ENCODE results near the gene TBX18.

TBX18 gene

DNA sequence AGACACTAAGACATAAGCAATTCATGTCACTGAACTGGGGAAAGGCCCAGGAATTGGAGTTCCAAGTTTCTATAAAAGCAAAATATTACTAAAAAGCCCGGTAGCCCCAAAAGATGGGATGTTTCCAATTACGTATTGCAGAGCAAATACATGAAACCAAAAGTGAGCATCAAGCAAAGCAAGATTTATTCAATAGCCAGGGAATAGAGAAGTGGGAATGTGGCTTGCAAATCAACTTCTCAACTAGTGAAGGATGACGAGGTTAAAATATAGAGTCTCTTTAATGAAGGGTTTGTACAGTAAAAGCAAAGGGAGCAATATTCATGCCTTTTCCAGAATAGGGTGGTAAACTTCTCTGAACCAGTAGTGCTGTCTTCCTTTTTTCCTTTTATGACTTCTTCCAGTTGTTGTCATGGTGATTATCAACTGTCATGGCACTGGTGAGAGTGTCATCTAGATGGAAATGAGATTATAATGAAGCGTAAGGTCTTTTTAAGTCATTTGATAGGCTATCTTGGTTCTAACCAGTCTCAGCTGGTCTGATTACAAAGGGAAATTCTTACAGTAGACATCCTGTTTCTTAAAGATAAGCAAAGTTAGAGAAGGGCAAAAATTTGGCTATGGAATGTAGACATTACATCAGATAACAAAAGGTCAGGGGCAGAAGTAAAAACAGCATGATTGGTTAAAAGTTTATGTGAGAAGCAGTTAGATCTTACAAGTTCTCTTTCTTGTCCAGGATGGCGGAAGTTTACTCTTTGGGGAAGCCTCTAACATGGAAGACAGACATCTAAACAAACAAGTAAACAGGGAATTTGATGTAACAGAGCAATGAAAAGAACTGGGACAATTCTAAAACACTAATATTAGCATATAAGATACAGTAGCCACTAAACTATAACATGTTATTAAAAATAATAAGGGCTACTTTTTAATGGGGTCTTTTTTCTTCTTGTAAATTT lies 96.9 kb downstream of the TBX18 start:
- DNase-seq: no peak

- no peak for DNase-seq
These were observed 99.0 kb downstream of the TBX18 start for GRCh38 chr6:84665401-84665800.

GRCh38 chr6:84663866-84664265 lies 100.5 kb downstream of the TBX18 start:
- DNase-seq: no peak

- no peak for DNase-seq
These were observed 106.9 kb downstream of the TBX18 start for GRCh38 chr6:84657486-84657885.

DNA sequence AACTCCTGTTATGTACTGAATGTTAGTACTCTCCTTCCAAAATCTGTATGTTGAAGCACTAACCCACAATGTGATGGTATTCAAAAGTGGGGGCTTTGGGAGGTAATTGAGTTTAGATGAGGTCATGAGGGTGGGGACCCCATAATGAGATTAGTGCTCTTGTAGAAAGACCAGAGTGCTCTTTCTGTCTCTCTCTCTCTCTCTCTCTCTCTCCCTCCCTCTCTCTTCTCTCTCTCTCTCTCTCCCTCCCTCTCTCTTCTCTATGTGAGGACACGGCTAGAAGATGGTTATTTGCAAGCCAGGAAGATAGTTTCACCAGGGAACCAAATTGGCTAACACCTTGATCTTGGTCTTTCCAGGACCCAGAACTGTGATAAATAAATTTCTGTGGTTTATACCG lies 107.4 kb downstream of the TBX18 start:
- no peak for DNase-seq

DNA sequence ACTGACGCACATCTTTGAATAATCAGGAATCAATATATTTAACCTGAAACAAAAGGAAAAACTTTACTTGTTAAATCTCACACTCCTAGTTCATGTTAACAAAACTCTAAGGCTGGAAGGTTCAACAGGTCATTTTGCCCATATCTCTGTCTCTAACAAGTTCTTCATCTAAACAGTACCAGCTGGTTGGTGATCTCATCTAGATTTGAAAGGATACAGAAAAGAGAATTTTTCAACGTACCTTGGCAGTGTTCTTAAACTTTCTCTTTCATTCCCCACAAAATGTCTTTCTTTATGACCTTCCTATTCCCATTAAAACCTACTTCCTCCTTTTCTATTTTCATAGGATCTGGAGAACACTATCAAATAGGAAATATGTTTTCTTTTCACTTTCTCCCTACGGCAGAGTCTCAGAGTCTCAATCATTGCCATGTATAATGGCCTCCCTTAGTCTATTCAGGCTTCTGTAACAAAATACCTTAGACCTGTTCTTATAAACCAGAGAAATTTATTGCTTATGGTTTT lies 111.3 kb downstream of the TBX18 start:
- DNase-seq: no peak

DNA sequence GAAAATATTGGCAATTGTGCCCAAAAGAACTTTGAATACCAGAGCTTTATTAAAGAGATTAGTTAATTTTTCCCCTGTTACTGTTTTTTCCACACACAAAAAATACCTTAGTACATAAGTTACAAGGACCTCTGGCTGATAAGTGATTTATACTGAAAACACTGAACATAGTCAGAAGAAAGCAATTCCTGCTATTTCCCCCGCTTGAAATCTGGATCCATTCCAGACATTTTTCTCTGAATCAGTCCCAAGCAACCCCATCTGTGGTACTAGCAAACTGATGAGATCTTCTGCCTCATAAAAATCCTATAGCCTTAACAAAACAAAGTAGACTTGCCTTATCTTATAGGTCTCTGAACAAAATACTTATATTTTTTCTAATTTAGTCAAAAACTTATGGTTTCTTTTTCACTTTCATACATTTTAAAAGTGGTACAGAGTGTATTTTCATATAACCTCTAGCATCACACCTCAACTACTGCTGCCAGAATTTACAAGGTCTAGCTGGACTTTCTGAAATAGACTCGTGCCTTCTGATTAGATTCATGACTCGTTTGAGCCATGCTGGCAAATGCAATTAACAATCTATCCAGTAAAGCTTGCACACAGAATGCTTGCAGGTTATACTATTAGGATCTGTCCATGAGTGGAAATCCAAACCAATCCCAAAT lies 111.9 kb downstream of the TBX18 start:
- no peak for DNase-seq

- DNase-seq: no peak
These were observed 112.8 kb downstream of the TBX18 start for GRCh38 chr6:84651583-84651982.

- no peak for DNase-seq
These were observed 116.0 kb downstream of the TBX18 start for GRCh38 chr6:84648444-84648843.

- peak in 1 of 3 donors; percentile 1 for DNase-seq
These were observed 118.7 kb downstream of the TBX18 start for GRCh38 chr6:84645563-84646266.

DNA sequence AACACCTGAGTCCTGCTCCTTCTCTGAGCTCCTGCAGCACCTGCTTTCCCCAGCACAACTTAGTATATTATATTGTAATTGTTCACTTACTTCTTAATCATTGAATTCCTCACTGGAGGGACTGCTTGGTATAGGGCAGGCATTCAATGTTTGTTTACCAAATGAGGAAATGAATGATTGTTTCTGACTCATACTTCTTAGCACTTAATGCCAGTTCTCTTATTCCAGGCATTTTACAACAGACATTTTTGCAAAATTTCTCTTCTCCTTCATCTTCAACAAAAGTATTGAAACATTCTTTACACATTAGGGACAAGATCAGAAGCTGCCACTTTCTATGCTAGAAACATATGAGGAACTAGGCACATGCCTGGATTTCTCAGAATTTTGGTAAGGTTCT lies 119.4 kb downstream of the TBX18 start:
- peak in 1 of 3 donors; percentile 31 for DNase-seq

GRCh38 chr6:84643778-84644177 lies 120.6 kb downstream of the TBX18 start:
- peak in 1 of 3 donors; percentile 22 for DNase-seq

DNA sequence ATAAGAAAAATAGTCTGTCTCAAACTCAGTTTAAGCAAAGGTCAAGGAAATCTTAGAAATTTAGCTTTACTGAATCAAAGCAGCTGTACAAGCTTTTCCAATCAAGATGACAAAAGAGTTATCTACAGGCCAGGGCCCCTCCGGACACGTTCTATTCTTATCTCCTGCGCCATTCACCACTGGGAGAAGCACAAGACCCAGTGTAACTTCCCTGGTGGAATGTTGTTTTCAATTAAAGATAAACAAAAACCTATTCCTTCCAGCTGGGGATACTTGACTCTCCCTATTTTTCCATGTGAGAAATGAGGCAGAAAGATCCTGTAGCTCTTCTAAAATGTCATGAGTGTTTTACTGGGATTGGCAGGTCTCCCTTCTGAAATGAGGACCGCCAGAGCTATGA lies 123.3 kb downstream of the TBX18 start:
- no peak for DNase-seq

GRCh38 chr6:84639396-84639795 lies 125.0 kb downstream of the TBX18 start:
- DNase-seq: no peak

- DNase-seq: no peak
These were observed 126.1 kb downstream of the TBX18 start for GRCh38 chr6:84638286-84638685.

Measured in suppressor macrophage treated with lipopolysaccharide for 1 hour (primary cell).